HG02852 (cell line): ENCODE results near the gene NELFB.

Source experiments
- ATAC-seq: cut with Tn5 transposase; IDR thresholded peaks from one replicate; pipeline ENCODE4 v1.9.1; 2021; ENCODE audit warnings: mild to moderate bottlenecking, moderate library complexity; ENCODE audit not compliant: unreplicated experiment

NELFB gene

GRCh38 chr9:137266585-137267453 lies 11.7 kb downstream of the NELFB start:
- ATAC-seq = no peak

- no peak for ATAC-seq
Observed at GRCh38 chr9:137267933-137268355, 12.8 kb downstream of the NELFB start.

GRCh38 chr9:137268538-137269201 lies 13.5 kb downstream of the NELFB start:
- no peak for ATAC-seq

DNA sequence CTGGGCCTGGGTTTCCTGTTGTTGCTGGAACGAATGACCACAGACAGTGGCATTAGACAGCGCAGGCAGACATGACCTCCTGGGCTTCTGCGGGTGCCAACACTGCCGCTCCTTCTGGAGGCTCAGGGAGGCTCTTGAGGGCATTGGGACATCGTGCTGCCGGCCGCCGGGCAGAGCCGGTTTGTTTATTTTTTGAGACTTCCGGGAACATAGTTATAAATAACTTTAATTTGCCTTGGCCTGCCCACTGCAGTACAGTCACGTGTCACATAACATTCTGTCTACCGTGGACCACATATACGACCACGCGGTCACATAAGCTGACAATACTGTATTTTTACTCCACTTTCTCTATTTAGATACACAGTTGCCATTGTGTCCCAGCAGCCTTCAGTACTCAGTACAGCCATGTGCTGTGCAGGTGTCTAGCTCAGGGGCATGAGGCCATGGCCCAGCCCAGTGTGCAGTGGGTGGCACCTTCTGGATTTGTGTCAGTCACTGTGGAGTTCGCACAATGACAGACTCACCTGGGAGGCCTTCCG lies 14.2 kb downstream of the NELFB start:
- ATAC-seq = no peak

- no peak for ATAC-seq
Observed at GRCh38 chr9:137270929-137271695, 16.0 kb downstream of the NELFB start.

DNA sequence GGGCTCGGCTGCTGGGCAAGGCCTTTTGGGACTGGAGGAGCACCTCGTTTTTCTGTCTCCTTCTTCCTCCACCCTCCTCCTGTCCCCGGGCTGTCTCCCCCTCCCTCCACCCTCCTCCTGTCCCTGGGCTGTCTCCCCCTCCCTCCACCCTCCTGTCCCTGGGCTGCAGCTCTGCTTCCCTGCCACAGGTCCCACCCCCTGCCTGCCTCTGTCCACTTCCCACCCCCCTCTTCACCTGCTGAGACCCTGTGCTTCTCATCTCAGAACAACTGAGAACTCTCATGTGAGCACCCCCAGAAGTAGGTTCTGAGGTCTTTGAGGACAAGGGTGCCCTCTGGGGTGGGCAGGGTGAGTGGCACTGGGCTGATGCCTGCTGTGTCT lies 16.6 kb downstream of the NELFB start:
- ATAC-seq = no peak

GRCh38 chr9:137272241-137273094 lies 17.3 kb downstream of the NELFB start:
- no peak for ATAC-seq

- ATAC-seq = no peak
Observed at GRCh38 chr9:137273095-137273490, 18.0 kb downstream of the NELFB start.

DNA sequence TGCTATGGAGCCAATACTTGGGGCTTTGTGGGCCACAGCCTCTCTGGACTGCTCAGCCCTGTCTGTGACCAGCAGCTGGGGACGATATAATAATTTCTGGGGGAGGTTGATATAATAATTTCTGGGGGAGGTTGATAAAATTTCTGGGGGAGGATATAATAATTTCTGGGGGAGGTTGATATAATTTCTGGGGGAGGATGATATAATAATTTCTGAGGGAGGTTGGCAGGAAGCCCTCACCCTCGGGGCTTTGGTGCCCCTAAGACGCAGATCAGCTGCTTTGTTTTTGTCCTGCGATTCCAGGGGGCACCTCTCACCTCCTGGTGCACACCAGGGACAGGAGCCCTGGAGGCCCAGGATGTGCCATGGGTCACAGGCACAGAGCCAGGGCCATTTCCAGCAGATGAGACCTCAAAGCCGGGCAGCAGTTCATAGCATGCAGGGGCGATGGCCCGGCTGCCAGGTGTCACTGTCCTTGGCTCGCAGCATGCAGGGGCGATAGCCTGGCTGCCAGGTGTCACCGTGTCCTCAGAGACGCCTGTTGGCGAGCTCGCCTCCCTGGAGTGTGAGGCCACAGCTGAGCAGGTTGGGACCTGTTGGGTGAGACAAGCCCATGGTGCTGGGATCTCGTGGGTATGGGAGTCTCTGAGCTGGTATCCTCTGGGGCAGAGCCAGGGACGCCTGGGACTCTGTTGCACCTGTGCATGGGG lies 18.6 kb downstream of the NELFB start:
- no peak for ATAC-seq

- ATAC-seq = no peak
Observed at GRCh38 chr9:137275203-137275587, 20.1 kb downstream of the NELFB start.

- no peak for ATAC-seq
Observed at GRCh38 chr9:137275588-137276472, 20.7 kb downstream of the NELFB start.

GRCh38 chr9:137276473-137277328 lies 21.6 kb downstream of the NELFB start:
- ATAC-seq = no peak

GRCh38 chr9:137277329-137278041 lies 22.4 kb downstream of the NELFB start, which contains the start of gene TOR4A:
TSS of gene TOR4A (plus strand) at chr9:137277726. CDS start at chr9:137278690, 964 bp downstream.
- no peak for ATAC-seq

DNA sequence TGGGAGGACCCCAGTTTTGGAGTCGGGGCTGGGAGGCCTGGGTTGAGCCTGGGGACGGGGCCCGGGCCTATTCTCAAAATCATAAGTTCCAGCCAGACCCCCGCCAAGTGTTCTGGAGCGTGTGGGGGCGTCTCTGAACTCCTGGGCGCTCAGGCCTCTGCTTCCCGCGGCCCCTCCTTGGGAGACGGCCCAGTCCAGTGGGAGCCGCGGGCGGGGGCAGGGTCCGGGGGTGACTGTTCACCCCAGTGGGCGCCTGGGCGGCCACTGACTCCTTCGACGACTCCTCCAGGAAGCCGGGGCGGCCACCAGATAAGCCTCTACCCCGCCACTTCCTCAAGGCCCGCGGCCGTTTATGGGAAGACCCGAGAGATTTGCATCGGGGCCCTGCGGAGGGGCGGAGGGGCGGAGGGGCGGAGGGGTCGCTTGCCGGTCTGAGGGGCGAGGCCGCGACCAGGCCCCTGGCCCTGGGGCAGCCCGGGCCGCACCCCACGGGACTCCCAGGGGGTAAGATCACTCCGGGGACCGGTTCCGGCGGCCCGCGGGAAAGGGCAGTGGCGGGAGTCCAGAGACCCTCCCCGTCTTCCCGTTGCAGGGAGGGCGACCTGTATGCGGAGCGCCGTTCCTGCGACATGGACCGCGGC lies 23.1 kb downstream of the NELFB start:
- no peak for ATAC-seq

GRCh38 chr9:137278721-137279711 lies 23.9 kb downstream of the NELFB start:
- ATAC-seq = no peak
